Endothelial cell of umbilical vein (primary cell): ENCODE measurements around the gene DENND2A. TPM values are rescaled to one million over a fixed set of nuclear protein-coding genes. Genes with fewer than 3 reads are reported as not detected.

Experiments
- BruUV-seq: library from RNA; stranded (reverse); fragments of 400-500 nt; replicated peaks from 2 replicates; lab custom pipeline; 2021; lab: Mats Ljungman, UMichigan
- CTCF ChIA-PET: fragments of 300-600, 350-600 bp; sonication (Branson Sonifier 250); formaldehyde crosslinking; loops from one replicate; lab custom pipeline; 2021; ENCODE audit warnings: antibody characterized with exemption, inconsistent platforms; lab: Charles Lee
- POLR2A ChIA-PET: fragments of 300-600, 350-600 bp; sonication (Branson Sonifier 250); formaldehyde crosslinking; loops from one replicate; lab custom pipeline; 2021; ENCODE audit warnings: antibody characterized with exemption, inconsistent platforms; lab: Charles Lee
- DNase-seq: peaks from one replicate; pipeline ENCODE4 v3.0.0-alpha.2; 2011; ENCODE audit warnings: low read depth, low spot score
- FAIRE-seq: peaks from 2 replicates; lab custom pipeline; 2011; peaks lifted over from hg19 to GRCh38; lab: Jason Lieb, UNC
- H2AFZ ChIP-seq: 2 replicates; pipeline ENCODE4 v1.6.0; 2012; ENCODE audit warnings: low read depth, low read length, control low read depth, inconsistent platforms
- H3K27ac ChIP-seq: 2 replicates; pipeline ENCODE4 v1.5.1; 2011; ENCODE audit warnings: low read depth, mild to moderate bottlenecking, control low read depth, low read length, moderate library complexity; ENCODE audit not compliant: insufficient read depth
- H3K27me3 ChIP-seq, 2 experiments: 2 replicates each; pipeline versions ENCODE4 v1.6.0 to v1.6.1; 2011; ENCODE audit warnings: low read length in 2 of 2, mixed read lengths in 1 of 2; ENCODE audit not compliant: control insufficient read depth in 2 of 2, insufficient read depth in 2 of 2
- H3K36me3 ChIP-seq, 2 experiments: 2 replicates in 1 of 2; 3 replicates in 1 of 2; pipeline ENCODE4 v1.5.1; 2011; ENCODE audit warnings: low read length in 2 of 2, mild to moderate bottlenecking in 1 of 2, moderate library complexity in 1 of 2; ENCODE audit not compliant: control insufficient read depth in 2 of 2, insufficient read depth in 2 of 2; ENCODE audit errors: extremely low read depth in 1 of 2
- H3K4me1 ChIP-seq: 3 replicates; pipeline ENCODE4 v1.5.1; 2011; ENCODE audit warnings: mild to moderate bottlenecking, low read length; ENCODE audit not compliant: control insufficient read depth, insufficient read depth; ENCODE audit errors: extremely low read depth
- H3K4me2 ChIP-seq: 2 replicates; pipeline ENCODE4 v1.6.1; 2011; ENCODE audit warnings: low read length, control low read depth, mixed read lengths; ENCODE audit not compliant: insufficient read depth
- H3K4me3 ChIP-seq, 3 experiments: fragments of 200-600 bp in 1 of 3; sonication (generic), shearing (Covaris generic) in 1 of 3; replicated peaks in 1 of 3; 2 replicates each; pipeline ENCODE4 v1.5.1; 2011 to 2016; ENCODE audit warnings: control low read depth in 3 of 3, low read length in 3 of 3, mild to moderate bottlenecking in 2 of 3, inconsistent platforms in 1 of 3, low read depth in 1 of 3, moderate library complexity in 1 of 3; ENCODE audit not compliant: insufficient read depth in 1 of 3
- H3K79me2 ChIP-seq: 2 replicates; pipeline ENCODE4 v1.6.0; 2012; ENCODE audit warnings: low read length, inconsistent platforms; ENCODE audit not compliant: control insufficient read depth, insufficient read depth
- H3K9ac ChIP-seq: replicated peaks from 2 replicates; pipeline ENCODE3; 2011; ENCODE audit warnings: low read length, control low read depth; ENCODE audit not compliant: insufficient read depth; ENCODE audit errors: extremely low read depth
- H3K9me1 ChIP-seq: replicated peaks from 3 replicates; pipeline ENCODE4 v1.6.0; 2011; ENCODE audit warnings: mild to moderate bottlenecking, low read length; ENCODE audit not compliant: control insufficient read depth, insufficient read depth; ENCODE audit errors: extremely low read depth
- H3K9me3 ChIP-seq: replicated peaks from 2 replicates; pipeline ENCODE4 v1.5.1; 2012; ENCODE audit warnings: low read length, inconsistent platforms; ENCODE audit not compliant: control insufficient read depth, insufficient read depth
- H4K20me1 ChIP-seq: replicated peaks from 2 replicates; pipeline ENCODE3; 2011; ENCODE audit warnings: mild to moderate bottlenecking, low read length; ENCODE audit not compliant: control insufficient read depth, insufficient read depth; ENCODE audit errors: extremely low read depth
- CTCF ChIP-seq, 2 donors: IDR thresholded peaks; 1 replicate in 1 of 2; 2 replicates in 1 of 2; pipeline ENCODE4 v1.5.1; 2011; ENCODE audit warnings: low read length in 2 of 2, mild to moderate bottlenecking in 2 of 2, moderate library complexity in 2 of 2, control low read depth in 1 of 2, inconsistent platforms in 1 of 2, low read depth in 1 of 2; ENCODE audit not compliant: insufficient read depth in 1 of 2; ENCODE audit errors: extremely low read depth in 1 of 2
- EZH2 ChIP-seq: IDR thresholded peaks from 2 replicates; pipeline ENCODE4 v1.6.1; 2012; ENCODE audit warnings: borderline replicate concordance, low read depth, mild to moderate bottlenecking, moderate library complexity, low read length, inconsistent platforms; ENCODE audit not compliant: severe bottlenecking
- GATA2 ChIP-seq: IDR thresholded peaks from 2 replicates; pipeline ENCODE4 v1.7.0; 2011; ENCODE audit warnings: low read depth, mild to moderate bottlenecking, moderate library complexity, mixed read lengths, low read length; ENCODE audit not compliant: insufficient read length, insufficient read depth
- JUN ChIP-seq: IDR thresholded peaks from 2 replicates; pipeline ENCODE4 v1.6.1; 2011; ENCODE audit warnings: borderline replicate concordance, low read depth; ENCODE audit not compliant: insufficient read length, insufficient read depth
- MYC ChIP-seq: IDR thresholded peaks from one replicate; pipeline ENCODE4 v1.6.1; 2011; ENCODE audit warnings: mild to moderate bottlenecking, low read depth, low read length
- POLR2A ChIP-seq: IDR thresholded peaks from 2 replicates; pipeline ENCODE4 v1.6.1; 2012; ENCODE audit warnings: low read depth, mild to moderate bottlenecking, control low read depth, low read length
- POLR2AphosphoS5 ChIP-seq: IDR thresholded peaks from 2 replicates; pipeline ENCODE4 v1.6.1; 2012; ENCODE audit warnings: low read depth, mild to moderate bottlenecking, control low read depth, low read length, moderate library complexity; ENCODE audit not compliant: insufficient read depth
- dilution Hi-C: fragments of 300-500 bp; cut with MboI; formaldehyde crosslinking; loops from one replicate; pipeline ENCODE4 v1.15.0; 2019; ENCODE audit warnings: low sequenced_read_pairs; ENCODE audit not compliant: extremely low pct_ligation_motif_present
- intact Hi-C: fragments of 100-400 bp; cut with micrococcal nuclease; formaldehyde crosslinking; loops from one replicate; pipeline ENCODE4 v1.10.0; 2022
- polyA plus RNA-seq, 4 experiments: library from polyadenylated mRNA; depleted of rRNA in 3 of 4; stranded (reverse) in 3 of 4; unstranded in 1 of 4; fragments of >200 nt; gene quantifications; 2 replicates each; pipeline versions ENCODE4 v1.2.1 to v1.2.3, GENCODE V29; 2011 to 2012; ENCODE audit warnings: missing spikeins in 1 of 4
- total RNA-seq: library from RNA; stranded (reverse); gene quantifications from 2 replicates; pipeline ENCODE4 v1.2.3, GENCODE V29; 2021

DENND2A gene
- total and polyA plus RNA-seq, 2 donors (not counting 3 experiments of a cell fraction or from before 2014, with no cell fraction given), result 0.33 TPM; not detected in 1

DNA sequence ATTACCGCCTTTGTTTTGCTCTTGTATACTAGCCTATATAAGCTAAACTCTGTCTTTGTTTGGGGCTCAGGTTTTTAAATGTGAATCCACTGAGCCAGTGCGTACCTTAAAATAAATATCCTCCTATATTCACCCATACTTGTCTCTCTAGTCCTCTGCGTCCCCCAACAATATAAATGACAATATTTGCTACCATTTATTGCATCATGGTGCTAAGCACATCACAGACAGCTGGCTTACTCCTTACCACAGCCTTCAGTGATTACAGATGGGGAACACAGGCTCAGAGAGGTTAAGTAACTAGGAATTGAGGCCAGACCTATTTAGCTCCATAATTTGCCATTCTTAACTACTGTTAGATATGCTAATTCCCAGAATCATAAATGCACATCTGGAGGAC lies 28.7 kb upstream of the DENND2A start:
- Histone ChIP-seq H3K9me1 (no peaks in the 10 kb centered on the region), H3K79me2 (no peaks in the 10 kb centered on the region), H4K20me1 (no peaks in the 10 kb centered on the region), H3K36me3 (no peaks in the 10 kb centered on the region), H3K4me3 (no peak overlapping the region), H2AFZ (no peak overlapping the region), H3K9me3 (no peaks in the 10 kb centered on the region), H3K27me3 (peaks cover 2 to 3% of the 10 kb centered on the region in 2 experiments), H3K27ac (no peak overlapping the region), H3K4me1 (peaks cover 4% of the 10 kb centered on the region), H3K4me2 (no peak overlapping the region), H3K9ac (no peak overlapping the region)
- no TSS peak for BruUV-seq
- POLR2A ChIA-PET, result no interaction called here
- intact Hi-C loops, result no loop called here
- dilution Hi-C loops, result no loop called here
- DNase-seq (no peak), FAIRE-seq (no peak)
- CTCF ChIA-PET, result interaction anchor here (0.9 to 2.2 kb wide), 3 partner anchors 16 to 151 kb away, joined by 3 to 9 read pairs (median 5); no protein-coding TSS in a partner anchor
- TF ChIP-seq MYC, result no peak
- no peak for TF ChIP-seq CTCF (IDR thresholded peaks at IDR 0.05; ENCODE audit: extremely low read depth in 1 of 2, insufficient read depth in 1 of 2, low read depth in 1 of 2, low read length in 2 of 2)
- TF ChIP-seq POLR2A, result no peak

DNA sequence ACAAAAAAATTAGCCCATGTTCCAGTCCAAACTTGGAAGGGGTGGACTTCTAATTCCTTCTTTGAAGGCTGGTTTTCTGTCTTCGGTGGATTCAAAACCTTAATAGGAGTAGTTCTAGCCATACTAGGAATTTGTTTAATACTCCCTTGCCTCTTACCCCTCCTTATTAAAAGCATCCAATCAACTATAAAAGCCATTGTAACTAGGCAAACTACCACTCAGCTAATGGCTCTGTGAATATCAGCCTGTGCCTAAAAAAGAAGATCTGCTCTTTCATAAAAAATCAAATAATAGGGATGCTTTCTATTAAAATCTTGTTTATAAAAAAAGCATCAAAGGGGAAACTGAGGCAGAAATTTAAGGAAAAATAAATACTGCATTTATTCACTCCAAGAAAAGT lies 28.0 kb upstream of the DENND2A start:
- ChIA-PET CTCF (interaction anchor here (1.5 to 2.2 kb wide), 2 partner anchors 15 to 151 kb away, joined by 5 to 9 read pairs; no protein-coding TSS in a partner anchor), POLR2A (no interaction called here)
- BruUV-seq, result no TSS peak

More for the DNA sequence above, 28.0 kb upstream of the DENND2A start:
- H3K27me3 ChIP-seq, result peaks cover 2 to 3% of the 10 kb centered on the region in 2 experiments
- DNase-seq (no peak), FAIRE-seq (no peak)
- no peaks in the 10 kb centered on the region for H3K36me3 ChIP-seq
- no peaks in the 10 kb centered on the region for H3K9me3 ChIP-seq
- no peak for TF ChIP-seq GATA2
- no peak for TF ChIP-seq CTCF (IDR thresholded peaks at IDR 0.05; ENCODE audit: extremely low read depth in 1 of 2, insufficient read depth in 1 of 2, low read depth in 1 of 2, low read length in 2 of 2)
- no peak for TF ChIP-seq MYC
- no peak for TF ChIP-seq POLR2AphosphoS5
- no peak for TF ChIP-seq POLR2A
- no peak for TF ChIP-seq EZH2
- no peak for TF ChIP-seq JUN
- H3K4me2 ChIP-seq, result no peak overlapping the region
- dilution Hi-C loops, result no loop called here
- no peaks in the 10 kb centered on the region for H3K9me1 ChIP-seq
- H4K20me1 ChIP-seq, result no peaks in the 10 kb centered on the region
- H3K79me2 ChIP-seq, result no peaks in the 10 kb centered on the region
- no peak overlapping the region for H3K27ac ChIP-seq
- no peak overlapping the region for H3K4me3 ChIP-seq
- no peak overlapping the region for H2AFZ ChIP-seq
- peaks cover 4% of the 10 kb centered on the region for H3K4me1 ChIP-seq
- no peak overlapping the region for H3K9ac ChIP-seq
- intact Hi-C loops, result no loop called here
